Breast epithelium (tissue), 3 donors: ENCODE results near the gene STT3B.

Experiments
- CTCF ChIP-seq, 3 donors: fragments of 450-650 bp; IDR thresholded peaks; one replicate each; pipeline ENCODE4 v1.5.1; 2016 to 2017; ENCODE audit warnings: antibody characterized with exemption in 3 of 3, mild to moderate bottlenecking in 3 of 3, moderate library complexity in 3 of 3
- POLR2A ChIP-seq: fragments of 450-650 bp; IDR thresholded peaks from one replicate; pipeline ENCODE4 v1.6.1; 2016; ENCODE audit warnings: antibody characterized with exemption, mild to moderate bottlenecking, moderate library complexity

- TF ChIP-seq CTCF (IDR thresholded peaks at IDR 0.05) (no peak), POLR2A (no peak)
These were observed 6.1 kb downstream of the STT3B start for GRCh38 chr3:31538801-31539200.
